RWPE2 (cell line): ENCODE results near the gene ZNF622.
"Not testable (repeated sequence)": the region's sequence is repeated elsewhere in the genome, so short reads cannot be mapped to it uniquely, and the experiment has no call there.

Experiments
- ATAC-seq: fragments of 200-7000 bp; cut with Tn5 transposase; 3 replicates; pipeline ENCODE4 v1.9.1; 2021; ENCODE audit warnings: low read depth
- DNase-seq: peaks from one replicate; pipeline ENCODE4 v3.0.0-alpha.2; 2020; ENCODE audit warnings: low spot score
- H3K27ac ChIP-seq: fragments of 450-650 bp; 2 replicates; pipeline ENCODE4 v1.5.1; 2017; ENCODE audit warnings: mild to moderate bottlenecking; ENCODE audit not compliant: poor library complexity, severe bottlenecking
- H3K27me3 ChIP-seq: fragments of 250-450 bp; sonication (Bioruptor Pico); 2 replicates; pipeline ENCODE4 v1.5.1; 2021; ENCODE audit warnings: mild to moderate bottlenecking, moderate library complexity; ENCODE audit not compliant: insufficient read depth, poor library complexity, severe bottlenecking
- H3K36me3 ChIP-seq: fragments of 250-450 bp; sonication (Bioruptor Pico); 2 replicates; pipeline ENCODE4 v1.5.1; 2020; ENCODE audit warnings: low read depth, mild to moderate bottlenecking, moderate library complexity
- H3K4me1 ChIP-seq: fragments of 250-450 bp; sonication (Bioruptor Pico); 2 replicates; pipeline ENCODE4 v1.5.1; 2021; ENCODE audit warnings: mild to moderate bottlenecking, moderate library complexity; ENCODE audit not compliant: insufficient read depth, poor library complexity, severe bottlenecking
- H3K4me3 ChIP-seq: fragments of 250-450 bp; sonication (Bioruptor Pico); 2 replicates; pipeline ENCODE4 v1.5.1; 2021; ENCODE audit warnings: mild to moderate bottlenecking, moderate library complexity; ENCODE audit not compliant: severe bottlenecking
- H3K9me3 ChIP-seq: fragments of 250-450 bp; sonication (Bioruptor Pico); 2 replicates; pipeline ENCODE4 v1.5.1; 2021; ENCODE audit warnings: mild to moderate bottlenecking, moderate library complexity; ENCODE audit not compliant: severe bottlenecking
- CTCF ChIP-seq: fragments of 450-650 bp; IDR thresholded peaks from one replicate; pipeline ENCODE4 v1.5.1; 2017; ENCODE audit warnings: mild to moderate bottlenecking, moderate library complexity; ENCODE audit not compliant: poor library complexity, severe bottlenecking

ZNF622 gene

GRCh38 chr5:16482891-16483290 lies 17.3 kb upstream of the ZNF622 start:
- H3K27me3 ChIP-seq: no peaks in the 10 kb centered on the region
- no peaks in the 10 kb centered on the region for H3K9me3 ChIP-seq
- H3K36me3 ChIP-seq: no peaks in the 10 kb centered on the region
- peaks cover 34% of the 10 kb centered on the region for H3K4me1 ChIP-seq
- no peak for TF ChIP-seq CTCF
- H3K4me3 ChIP-seq: no peak overlapping the region
- no peak overlapping the region for H3K27ac ChIP-seq
- DNase-seq (no peak), ATAC-seq (no peak)

DNA sequence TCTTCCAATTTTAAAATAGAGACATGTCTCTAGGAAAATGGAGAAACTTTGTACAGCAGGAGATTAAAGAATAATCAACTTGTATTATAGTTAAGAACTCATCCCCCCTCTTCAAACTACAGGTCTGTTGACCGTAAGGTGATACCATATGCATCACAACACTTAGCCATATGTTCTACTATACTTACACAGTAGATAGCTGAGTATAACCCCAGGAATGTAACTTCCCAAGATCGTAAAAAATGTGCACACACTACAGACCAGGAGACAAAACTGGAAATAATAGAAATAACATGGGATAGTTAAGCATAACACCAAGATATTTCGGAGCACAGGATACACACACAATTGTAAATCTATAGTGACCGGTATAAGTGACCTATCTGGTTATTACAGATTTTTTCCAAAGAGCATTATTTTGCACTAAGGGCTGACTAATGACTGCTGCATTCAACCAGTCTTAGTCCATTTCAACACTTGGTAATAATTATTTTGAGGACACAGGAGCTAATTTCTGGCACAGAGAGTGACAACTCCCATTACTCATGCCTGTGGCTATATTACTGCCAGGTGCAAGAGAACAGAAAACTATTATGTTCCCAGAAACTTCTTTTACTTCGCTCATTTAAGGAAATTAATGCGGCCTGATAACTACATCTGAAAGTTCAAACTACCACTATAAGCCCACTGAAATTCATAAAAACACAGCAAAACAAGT lies 15.4 kb upstream of the ZNF622 start:
- H3K27ac ChIP-seq: peak overlapping the region; percentile 47
- no peaks in the 10 kb centered on the region for H3K9me3 ChIP-seq
- H3K27me3 ChIP-seq: no peaks in the 10 kb centered on the region
- TF ChIP-seq CTCF: no peak
- H3K4me3 ChIP-seq: no peak overlapping the region
- peaks cover 34% of the 10 kb centered on the region for H3K4me1 ChIP-seq
- peak; percentile 100 for ATAC-seq
- no peaks in the 10 kb centered on the region for H3K36me3 ChIP-seq
- DNase-seq: no peak

DNA sequence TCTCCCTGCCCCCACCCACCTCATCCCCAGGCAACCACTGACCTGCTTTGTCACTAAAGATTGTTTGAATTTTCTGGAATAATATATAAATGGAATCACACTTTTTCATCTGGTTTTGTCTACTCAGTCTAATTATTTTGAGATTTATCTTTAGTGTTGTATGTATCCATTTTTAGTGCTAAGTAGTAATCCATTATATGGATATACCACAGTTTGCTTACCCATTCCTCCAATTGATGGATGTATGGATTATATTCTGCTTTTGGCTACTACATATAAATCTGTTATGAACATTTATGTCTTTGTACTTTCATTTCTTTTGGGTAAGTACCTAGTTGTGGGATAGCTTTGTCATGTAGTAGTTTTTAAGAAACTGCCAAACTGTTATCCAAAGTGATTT lies 14.5 kb upstream of the ZNF622 start:
- ATAC-seq (no peak), DNase-seq (no peak)
- Histone ChIP-seq H3K4me1 (peaks cover 34% of the 10 kb centered on the region), H3K4me3 (no peak overlapping the region), H3K27ac (no peak overlapping the region), H3K27me3 (no peaks in the 10 kb centered on the region), H3K36me3 (no peaks in the 10 kb centered on the region), H3K9me3 (no peaks in the 10 kb centered on the region)
- no peak for TF ChIP-seq CTCF

DNA sequence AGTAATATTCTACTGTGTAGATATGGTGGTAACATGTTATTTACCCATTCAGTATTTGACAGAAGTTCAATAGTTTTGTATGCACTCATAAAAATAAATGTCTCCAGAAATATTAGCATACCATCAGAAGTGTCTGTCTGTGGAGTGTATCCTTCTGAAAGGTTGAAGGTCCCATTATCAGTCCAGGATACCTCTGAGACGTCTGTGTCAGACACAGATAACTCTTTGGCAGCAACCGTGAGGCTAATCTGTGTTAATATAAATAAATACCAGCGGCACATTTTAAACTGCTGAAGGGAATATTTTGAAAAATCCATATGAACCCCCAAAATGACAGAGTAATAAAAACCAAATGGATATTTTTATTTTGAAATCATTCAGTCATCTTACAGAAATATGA lies 11.9 kb upstream of the ZNF622 start:
- H3K9me3 ChIP-seq: no peaks in the 10 kb centered on the region
- TF ChIP-seq CTCF: no peak
- no peaks in the 10 kb centered on the region for H3K27me3 ChIP-seq
- H3K4me1 ChIP-seq: peaks cover 12% of the 10 kb centered on the region
- no peak for DNase-seq
- H3K36me3 ChIP-seq: no peaks in the 10 kb centered on the region
- H3K27ac ChIP-seq: no peak overlapping the region
- no peak for ATAC-seq
- no peak overlapping the region for H3K4me3 ChIP-seq

- not testable (repeated sequence) for H3K9me3 ChIP-seq, H3K27ac ChIP-seq, H3K27me3 ChIP-seq, H3K4me3 ChIP-seq, H3K36me3 ChIP-seq, DNase-seq, ATAC-seq
- H3K4me1 ChIP-seq: peaks cover 10% of the 10 kb centered on the region
Observed at GRCh38 chr5:16476417-16476816, 10.8 kb upstream of the ZNF622 start.
